Measurements from ENCODE around the gene PTPRT. TPM values are rescaled to one million over a fixed set of nuclear protein-coding genes. Genes with fewer than 3 reads are reported as not detected.

The PTPRT gene
- total RNA-seq, 2 donors from 2014 or later, result 0.11 to 0.35 TPM

DNA sequence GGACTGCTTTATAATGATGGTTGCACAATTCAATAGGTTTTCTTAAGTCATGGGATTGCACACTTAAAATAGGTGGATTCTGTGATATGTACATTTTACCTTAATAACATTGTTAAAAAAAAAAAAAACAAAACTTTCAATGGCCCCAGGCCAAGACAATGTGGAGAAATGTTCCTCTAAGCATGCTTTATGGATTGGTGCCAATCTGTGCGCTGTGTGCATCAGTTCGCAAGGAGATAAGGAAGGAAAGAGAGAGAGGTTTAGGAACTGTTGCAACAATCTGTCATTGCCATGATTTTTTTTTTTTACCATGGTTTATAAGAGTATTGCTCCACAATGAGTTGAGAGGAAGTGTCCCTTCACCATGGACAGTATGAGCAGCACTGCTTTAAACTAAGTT is 399.6 kb downstream of the PTPRT start:
- DNase-seq (ENCODE audit: low spot score), result no peak
- Histone ChIP-seq H3K4me1 (no peaks in the 10 kb centered on the region), H3K27ac (no peak overlapping the region), H3K36me3 (no peaks in the 10 kb centered on the region), H3K27me3 (no peaks in the 10 kb centered on the region), H3K4me3 (no peak overlapping the region), H3K9me3 (no peaks in the 10 kb centered on the region)
- TF ChIP-seq CTCF (IDR thresholded peaks at IDR 0.05), result no peak

DNA sequence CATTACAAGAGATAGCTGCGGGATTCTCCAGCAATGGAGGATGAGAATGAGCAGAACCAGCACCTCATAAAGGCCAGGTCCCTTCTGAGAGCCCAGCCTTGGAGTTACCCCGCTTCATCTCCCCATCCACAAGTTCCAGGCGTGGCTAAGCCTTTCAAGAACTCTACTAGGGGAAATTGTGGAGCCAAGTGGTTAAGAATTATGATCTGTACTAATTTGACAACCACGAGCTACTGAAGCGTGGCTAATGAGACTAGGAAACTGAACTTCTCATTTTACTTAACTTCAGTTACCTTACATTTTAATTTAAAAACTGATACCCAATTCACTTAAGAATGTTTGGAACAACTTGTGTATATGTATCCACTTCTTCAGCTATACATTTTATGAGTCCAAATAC is 401.0 kb downstream of the PTPRT start:
- Histone ChIP-seq H3K4me3 (no peak overlapping the region), H3K4me1 (no peaks in the 10 kb centered on the region), H3K9me3 (no peaks in the 10 kb centered on the region), H3K27ac (no peak overlapping the region), H3K36me3 (no peaks in the 10 kb centered on the region), H3K27me3 (no peaks in the 10 kb centered on the region)
- TF ChIP-seq CTCF (IDR thresholded peaks at IDR 0.05), result no peak
- no peak for DNase-seq (ENCODE audit: low spot score)

- no peaks in the 10 kb centered on the region for H3K9me3 ChIP-seq
- no peak for TF ChIP-seq CTCF (IDR thresholded peaks at IDR 0.05)
- H3K4me3 ChIP-seq, result no peak overlapping the region
- H3K36me3 ChIP-seq, result no peaks in the 10 kb centered on the region
- no peaks in the 10 kb centered on the region for H3K27me3 ChIP-seq
- H3K4me1 ChIP-seq, result no peaks in the 10 kb centered on the region
- DNase-seq (ENCODE audit: low spot score), result no peak
- no peak overlapping the region for H3K27ac ChIP-seq
These were observed 404.7 kb downstream of the PTPRT start for GRCh38 chr20:42785041-42785440.

- no peak for TF ChIP-seq CTCF (IDR thresholded peaks at IDR 0.05)
These were observed 410.5 kb downstream of the PTPRT start for GRCh38 chr20:42779216-42779615.

DNA sequence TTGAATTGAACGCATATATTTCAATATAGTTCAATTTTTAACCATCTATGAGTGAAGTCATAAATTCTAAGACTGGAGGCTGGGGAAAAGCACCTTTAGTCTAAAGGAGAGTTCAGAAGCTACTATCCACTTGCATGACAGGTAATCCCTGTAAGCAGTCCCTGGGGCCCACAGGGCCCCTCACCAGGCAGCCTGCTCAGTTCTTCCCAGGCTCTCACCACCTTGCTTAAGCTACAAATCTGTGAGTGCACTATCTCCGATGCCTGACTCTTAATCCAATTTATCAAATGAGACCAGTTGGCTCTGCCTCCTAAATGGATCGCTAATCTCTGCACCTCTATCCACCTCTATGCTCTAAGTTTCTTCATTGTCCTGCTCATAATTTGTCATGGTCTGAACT is 413.8 kb downstream of the PTPRT start:
- Histone ChIP-seq H3K36me3 (no peaks in the 10 kb centered on the region), H3K4me3 (no peak overlapping the region), H3K27ac (no peak overlapping the region), H3K9me3 (no peaks in the 10 kb centered on the region), H3K4me1 (no peaks in the 10 kb centered on the region), H3K27me3 (no peaks in the 10 kb centered on the region)
- no peak for DNase-seq (ENCODE audit: low spot score)
- TF ChIP-seq CTCF (IDR thresholded peaks at IDR 0.05), result no peak

More at GRCh38 chr20:42779216-42779615, 410.5 kb downstream of the PTPRT start:
- Histone ChIP-seq H3K4me1 (no peaks in the 10 kb centered on the region), H3K4me3 (no peak overlapping the region), H3K36me3 (no peaks in the 10 kb centered on the region), H3K27me3 (no peaks in the 10 kb centered on the region), H3K27ac (no peak overlapping the region), H3K9me3 (no peaks in the 10 kb centered on the region)
- DNase-seq (ENCODE audit: low spot score), result no peak

DNA sequence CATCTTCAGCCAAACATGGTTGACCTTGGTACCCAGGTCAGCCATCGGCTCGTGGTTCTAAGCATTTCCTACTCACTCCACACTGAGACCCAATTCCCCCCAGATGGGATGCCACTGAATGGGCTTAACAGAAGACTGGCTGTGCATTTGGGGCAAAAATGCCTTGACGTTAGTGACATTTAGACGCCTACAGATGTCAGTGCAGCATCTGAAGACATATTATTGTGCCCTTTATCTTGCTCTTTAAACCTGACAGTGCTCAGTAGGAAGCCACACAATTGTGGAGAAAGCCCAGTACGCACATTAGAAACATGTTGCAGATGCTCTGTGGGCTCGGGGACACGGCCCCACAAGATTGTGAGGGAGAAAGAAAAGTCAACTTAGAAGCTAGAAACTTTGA is 414.7 kb downstream of the PTPRT start:
- H3K27ac ChIP-seq, result no peak overlapping the region
- H3K4me1 ChIP-seq, result no peaks in the 10 kb centered on the region
- H3K36me3 ChIP-seq, result no peaks in the 10 kb centered on the region
- H3K9me3 ChIP-seq, result no peaks in the 10 kb centered on the region
- no peak for TF ChIP-seq CTCF (IDR thresholded peaks at IDR 0.05)
- H3K27me3 ChIP-seq, result no peaks in the 10 kb centered on the region
- H3K4me3 ChIP-seq, result no peak overlapping the region
- no peak for DNase-seq (ENCODE audit: low spot score)
